Chondrocyte (in vitro differentiated cells): ENCODE data around the gene DENND1A. TPM values are rescaled to one million over a fixed set of nuclear protein-coding genes. Genes with fewer than 3 reads are reported as not detected.

Experiments used
- DNase-seq: peaks from one replicate; pipeline ENCODE4 v3.0.0; 2021; ENCODE audit warnings: mixed read lengths, low spot score
- H3K27ac Mint-ChIP-seq: one replicate; pipeline ENCODE4 v1.8.0; 2021; ENCODE audit warnings: mild to moderate bottlenecking, moderate library complexity, mixed read lengths; ENCODE audit not compliant: unreplicated experiment
- H3K27me3 Mint-ChIP-seq: 2 replicates; pipeline ENCODE4 v1.8.0; 2021; ENCODE audit warnings: low read depth, mixed read lengths
- H3K36me3 Mint-ChIP-seq: 2 replicates; pipeline ENCODE4 v1.8.0; 2021; ENCODE audit warnings: low read depth, mixed read lengths
- H3K4me1 Mint-ChIP-seq: 2 replicates; pipeline ENCODE4 v1.8.0; 2021; ENCODE audit warnings: low read depth, mild to moderate bottlenecking, mixed read lengths
- H3K4me3 Mint-ChIP-seq: one replicate; pipeline ENCODE4 v1.8.0; 2021; ENCODE audit warnings: mild to moderate bottlenecking, moderate library complexity, mixed read lengths; ENCODE audit not compliant: unreplicated experiment
- H3K9me3 Mint-ChIP-seq: 2 replicates; pipeline ENCODE4 v1.8.0; 2021; ENCODE audit warnings: low read depth, mixed read lengths
- total RNA-seq: library from RNA; stranded (reverse); gene quantifications from 3 replicates; pipeline ENCODE4 v1.2.1, GENCODE V29; 2021
- TF ChIP-seq, protein P1 (sequence below): fragments of 200-600 bp; sonication (generic); IDR thresholded peaks from 2 replicates; pipeline ENCODE4 v1.5.0; 2021; ENCODE audit warnings: antibody characterized with exemption, mild to moderate bottlenecking, moderate library complexity

Gene DENND1A
- total RNA-seq, 1 donor from 2014 or later = 15.3 TPM

DNA sequence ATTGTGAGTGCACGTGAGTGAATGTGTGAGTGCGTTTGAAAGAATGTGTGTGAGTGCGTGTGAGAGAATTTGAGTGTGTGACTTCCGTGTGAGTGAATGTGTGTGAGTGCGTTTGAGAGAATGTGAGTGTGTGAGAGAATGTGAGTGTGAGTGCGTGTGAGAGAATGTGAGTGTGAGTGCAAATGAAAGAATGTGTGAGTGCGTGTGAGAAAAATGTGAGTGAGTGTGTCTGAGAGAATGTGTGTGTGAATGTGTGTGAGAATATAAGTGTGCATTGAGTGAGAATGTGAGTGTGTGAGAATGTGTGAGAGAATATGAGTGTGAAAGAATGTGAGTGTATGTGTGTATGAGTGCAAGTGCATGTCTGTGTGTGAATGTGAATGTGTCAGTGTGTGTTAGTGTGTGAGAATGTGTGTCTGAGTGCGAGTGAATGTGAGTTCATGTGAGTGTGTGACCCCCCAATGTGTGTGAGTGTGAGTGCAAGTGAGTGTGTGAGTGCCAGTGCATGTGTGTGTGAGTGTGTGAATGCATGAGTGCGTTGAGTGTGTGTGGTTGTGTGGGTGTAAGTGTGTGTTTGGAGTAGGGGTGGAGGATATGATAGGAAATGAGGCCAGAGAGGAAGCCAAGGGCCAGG is 43.8 kb upstream of the DENND1A start:
- TF ChIP-seq, protein P1, sequence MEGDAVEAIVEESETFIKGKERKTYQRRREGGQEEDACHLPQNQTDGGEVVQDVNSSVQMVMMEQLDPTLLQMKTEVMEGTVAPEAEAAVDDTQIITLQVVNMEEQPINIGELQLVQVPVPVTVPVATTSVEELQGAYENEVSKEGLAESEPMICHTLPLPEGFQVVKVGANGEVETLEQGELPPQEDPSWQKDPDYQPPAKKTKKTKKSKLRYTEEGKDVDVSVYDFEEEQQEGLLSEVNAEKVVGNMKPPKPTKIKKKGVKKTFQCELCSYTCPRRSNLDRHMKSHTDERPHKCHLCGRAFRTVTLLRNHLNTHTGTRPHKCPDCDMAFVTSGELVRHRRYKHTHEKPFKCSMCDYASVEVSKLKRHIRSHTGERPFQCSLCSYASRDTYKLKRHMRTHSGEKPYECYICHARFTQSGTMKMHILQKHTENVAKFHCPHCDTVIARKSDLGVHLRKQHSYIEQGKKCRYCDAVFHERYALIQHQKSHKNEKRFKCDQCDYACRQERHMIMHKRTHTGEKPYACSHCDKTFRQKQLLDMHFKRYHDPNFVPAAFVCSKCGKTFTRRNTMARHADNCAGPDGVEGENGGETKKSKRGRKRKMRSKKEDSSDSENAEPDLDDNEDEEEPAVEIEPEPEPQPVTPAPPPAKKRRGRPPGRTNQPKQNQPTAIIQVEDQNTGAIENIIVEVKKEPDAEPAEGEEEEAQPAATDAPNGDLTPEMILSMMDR = no peak
- no peaks in the 10 kb centered on the region for H3K9me3 Mint-ChIP-seq
- H3K27me3 Mint-ChIP-seq = peaks cover 14% of the 10 kb centered on the region
- H3K36me3 Mint-ChIP-seq = no peaks in the 10 kb centered on the region
- DNase-seq = no peak
- no peaks in the 10 kb centered on the region for H3K4me1 Mint-ChIP-seq
- H3K4me3 Mint-ChIP-seq = no peak overlapping the region
- no peak overlapping the region for H3K27ac Mint-ChIP-seq

DNA sequence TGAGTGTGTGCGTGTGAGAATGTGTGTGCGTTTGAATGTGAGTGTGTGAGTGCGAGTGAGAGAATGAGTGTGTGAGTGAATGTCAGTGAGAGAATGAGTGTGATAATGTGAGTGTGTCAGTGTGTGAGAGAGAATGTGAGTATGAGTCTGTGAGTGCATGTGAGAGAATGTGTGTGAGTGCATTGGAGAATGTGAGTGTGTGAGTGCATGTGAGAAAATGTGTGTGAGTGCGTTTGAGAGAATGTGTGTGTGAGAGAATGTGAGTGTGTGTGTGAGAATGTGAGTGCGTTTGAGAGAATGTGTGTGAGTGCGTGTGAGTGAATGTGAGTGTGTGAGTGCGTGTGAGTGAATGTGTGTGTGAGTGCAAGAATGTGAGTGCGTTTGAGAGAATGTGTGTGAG is 42.7 kb upstream of the DENND1A start:
- H3K4me3 Mint-ChIP-seq = no peak overlapping the region
- H3K4me1 Mint-ChIP-seq = no peaks in the 10 kb centered on the region
- DNase-seq = peak; percentile 4
- H3K27me3 Mint-ChIP-seq = peaks cover 14% of the 10 kb centered on the region
- TF ChIP-seq, protein P1 = no peak
- H3K9me3 Mint-ChIP-seq = no peaks in the 10 kb centered on the region
- no peaks in the 10 kb centered on the region for H3K36me3 Mint-ChIP-seq
- H3K27ac Mint-ChIP-seq = no peak overlapping the region

DNA sequence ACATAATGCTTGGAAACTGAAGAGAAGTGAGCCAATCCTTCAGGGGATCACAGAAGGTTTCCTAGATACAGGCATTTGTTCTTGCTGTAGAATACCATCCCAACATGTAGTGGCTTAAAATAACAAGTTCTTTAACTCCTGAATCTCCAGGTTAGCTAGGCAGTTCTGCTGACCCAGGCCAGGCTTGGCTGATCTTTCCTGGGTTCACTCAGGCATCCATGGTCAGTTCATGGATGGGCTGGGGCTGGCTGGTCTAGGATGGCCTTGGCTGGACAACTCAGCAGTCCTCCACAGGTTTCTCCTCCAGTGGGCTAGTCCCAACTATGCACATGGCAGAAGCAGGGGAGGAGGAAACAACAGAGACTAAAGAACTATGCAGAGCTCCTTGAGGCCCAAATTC is 37.4 kb upstream of the DENND1A start:
- H3K9me3 Mint-ChIP-seq = no peaks in the 10 kb centered on the region
- peak; percentile 12 for DNase-seq
- no peaks in the 10 kb centered on the region for H3K4me1 Mint-ChIP-seq
- no peak overlapping the region for H3K4me3 Mint-ChIP-seq
- H3K36me3 Mint-ChIP-seq = no peaks in the 10 kb centered on the region
- peaks cover 33% of the 10 kb centered on the region for H3K27me3 Mint-ChIP-seq
- no peak overlapping the region for H3K27ac Mint-ChIP-seq
- TF ChIP-seq, protein P1 = no peak

DNA sequence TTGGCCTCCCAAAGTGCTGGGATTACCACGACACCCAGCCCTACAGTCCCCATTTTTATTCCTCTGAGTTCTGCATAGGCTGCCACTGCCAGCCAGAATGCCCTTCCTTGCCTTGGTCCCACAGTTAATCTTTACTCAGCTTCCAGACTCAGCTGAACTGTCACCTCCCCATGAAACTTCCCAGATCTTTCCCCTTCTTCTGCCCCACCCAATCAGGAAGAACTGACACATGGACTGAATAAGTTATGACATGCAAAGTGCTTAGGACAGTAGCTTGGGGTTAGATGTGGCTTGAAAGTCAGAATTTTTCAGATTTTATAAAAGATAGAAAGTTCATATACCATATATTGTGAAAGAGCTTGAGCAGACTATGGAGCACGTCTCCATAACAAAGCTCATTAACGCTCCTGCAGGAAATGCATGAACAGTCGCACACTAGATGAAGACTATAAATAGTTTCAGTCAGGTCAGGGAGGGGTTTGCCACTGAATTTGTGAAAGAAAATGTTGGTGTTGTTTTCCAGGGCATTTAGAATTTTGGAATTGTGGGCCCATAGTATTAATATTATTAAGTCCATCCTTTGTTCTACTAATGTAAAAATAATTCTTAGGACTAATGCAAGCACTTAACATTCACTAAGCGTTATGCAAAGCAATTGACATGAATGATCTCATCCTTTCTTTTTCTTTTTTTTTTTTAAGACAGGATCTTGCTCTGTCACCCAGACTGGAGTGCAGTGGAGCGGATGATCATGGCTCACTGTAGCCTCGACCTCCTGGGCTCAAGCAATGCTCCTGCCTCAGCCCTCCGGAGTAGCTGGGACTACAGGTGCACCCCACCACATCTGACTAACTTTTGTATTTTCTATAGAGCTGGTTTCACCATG is 36.1 kb upstream of the DENND1A start:
- Mint-ChIP-seq H3K27ac (no peak overlapping the region), H3K4me1 (no peaks in the 10 kb centered on the region), H3K36me3 (no peaks in the 10 kb centered on the region), H3K9me3 (no peaks in the 10 kb centered on the region), H3K4me3 (no peak overlapping the region), H3K27me3 (peaks cover 36% of the 10 kb centered on the region)
- TF ChIP-seq, protein P1 = no peak
- peak; percentile 4 for DNase-seq

DNA sequence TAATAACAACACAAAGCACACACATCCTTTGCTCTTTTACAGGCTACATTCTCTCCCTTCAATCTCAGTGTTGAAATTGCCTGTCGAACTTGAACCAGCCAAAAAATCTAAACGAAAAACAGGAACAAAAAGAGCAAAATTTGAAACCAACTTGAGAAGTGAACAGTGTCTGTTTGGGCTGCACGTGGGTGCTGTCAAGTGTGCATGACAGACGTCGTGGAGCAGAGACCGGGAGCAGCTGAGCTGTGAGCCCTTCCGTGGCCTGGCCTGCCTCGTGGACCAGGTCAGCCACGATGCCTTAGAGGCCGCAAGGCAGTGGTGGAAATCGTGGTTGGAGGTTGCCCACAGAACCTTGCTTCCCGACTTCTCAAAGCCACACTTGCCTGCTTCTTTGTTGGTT is 34.8 kb upstream of the DENND1A start:
- H3K27me3 Mint-ChIP-seq = peaks cover 42% of the 10 kb centered on the region
- H3K27ac Mint-ChIP-seq = no peak overlapping the region
- TF ChIP-seq, protein P1 = no peak
- H3K4me3 Mint-ChIP-seq = no peak overlapping the region
- H3K9me3 Mint-ChIP-seq = no peaks in the 10 kb centered on the region
- no peaks in the 10 kb centered on the region for H3K36me3 Mint-ChIP-seq
- H3K4me1 Mint-ChIP-seq = no peaks in the 10 kb centered on the region
- DNase-seq = no peak
